Right atrium auricular region (tissue), 2 donors: ENCODE data around the gene NCF4. TPM values are rescaled to one million over a fixed set of nuclear protein-coding genes. Genes with fewer than 3 reads are reported as not detected.
A peak's percentile ranks its signal among the peaks of the same experiment; 100 is the strongest.

Source experiments
- DNase-seq: peaks from one replicate; pipeline ENCODE4 v3.0.0-alpha.2; 2019; ENCODE audit warnings: low spot score
- H3K27ac ChIP-seq, 2 donors: fragments of 200-600 bp; sonication (generic); 1 replicate in 1 of 2; 2 replicates in 1 of 2; pipeline ENCODE4 v1.5.1; 2016 to 2019
- H3K27me3 ChIP-seq, 2 donors: fragments of 200-600 bp; sonication (generic); one replicate each; pipeline versions ENCODE4 v1.5.1 to v1.6.0; 2017 to 2019
- H3K36me3 ChIP-seq: fragments of 200-600 bp; sonication (generic); one replicate; pipeline ENCODE4 v1.5.1; 2016
- H3K4me1 ChIP-seq, 2 donors: fragments of 200-600 bp; sonication (generic); one replicate each; pipeline versions ENCODE4 v1.5.1 to v1.6.0; 2017 to 2019
- H3K4me3 ChIP-seq, 2 donors: fragments of 200-600 bp; sonication (generic); 1 replicate in 1 of 2; 2 replicates in 1 of 2; pipeline ENCODE4 v1.5.1; 2017 to 2019; ENCODE audit warnings: mild to moderate bottlenecking in 1 of 2, moderate library complexity in 1 of 2
- H3K9me3 ChIP-seq, 2 donors: fragments of 200-600 bp; sonication (generic); one replicate each; pipeline ENCODE4 v1.5.1; 2019
- total RNA-seq, 2 donors: library from RNA; depleted of rRNA; stranded (reverse); fragments of >200 nt; gene quantifications; one replicate each; pipeline ENCODE4 v1.1.0, GENCODE V29; 2016
- TF ChIP-seq, protein P1 (sequence below), 2 donors: fragments of 200-600 bp; sonication (generic); IDR thresholded peaks; one replicate each; pipeline ENCODE4 v1.5.1; 2019; ENCODE audit warnings: antibody characterized with exemption in 2 of 2

NCF4 gene
- total RNA-seq, 2 donors from 2014 or later = 3.9 to 7.0 TPM

- DNase-seq = no peak
- TF ChIP-seq, protein P1, sequence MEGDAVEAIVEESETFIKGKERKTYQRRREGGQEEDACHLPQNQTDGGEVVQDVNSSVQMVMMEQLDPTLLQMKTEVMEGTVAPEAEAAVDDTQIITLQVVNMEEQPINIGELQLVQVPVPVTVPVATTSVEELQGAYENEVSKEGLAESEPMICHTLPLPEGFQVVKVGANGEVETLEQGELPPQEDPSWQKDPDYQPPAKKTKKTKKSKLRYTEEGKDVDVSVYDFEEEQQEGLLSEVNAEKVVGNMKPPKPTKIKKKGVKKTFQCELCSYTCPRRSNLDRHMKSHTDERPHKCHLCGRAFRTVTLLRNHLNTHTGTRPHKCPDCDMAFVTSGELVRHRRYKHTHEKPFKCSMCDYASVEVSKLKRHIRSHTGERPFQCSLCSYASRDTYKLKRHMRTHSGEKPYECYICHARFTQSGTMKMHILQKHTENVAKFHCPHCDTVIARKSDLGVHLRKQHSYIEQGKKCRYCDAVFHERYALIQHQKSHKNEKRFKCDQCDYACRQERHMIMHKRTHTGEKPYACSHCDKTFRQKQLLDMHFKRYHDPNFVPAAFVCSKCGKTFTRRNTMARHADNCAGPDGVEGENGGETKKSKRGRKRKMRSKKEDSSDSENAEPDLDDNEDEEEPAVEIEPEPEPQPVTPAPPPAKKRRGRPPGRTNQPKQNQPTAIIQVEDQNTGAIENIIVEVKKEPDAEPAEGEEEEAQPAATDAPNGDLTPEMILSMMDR (IDR thresholded peaks at IDR 0.05) = no peak
- peak within 1 kb of the TSS in 1 of 2 donors; percentile 40 for H3K4me3 ChIP-seq
- no peaks in the 10 kb centered on the region for H3K36me3 ChIP-seq
- peaks cover 12 to 21% of the 10 kb centered on the region in 2 donors for H3K27me3 ChIP-seq
- H3K9me3 ChIP-seq = no peaks in the 10 kb centered on the region
- peaks cover 0 to 16% of the 10 kb centered on the region in 2 donors for H3K4me1 ChIP-seq
- H3K27ac ChIP-seq = no peak within 1 kb of the TSS
These were observed 43.9 kb upstream of the NCF4 start, which contains the start of gene PVALB for GRCh38 chr22:36816636-36817524. PVALB (minus strand) TSS chr22:36817035; CDS start chr22:36817005, 30 bp downstream.

DNA sequence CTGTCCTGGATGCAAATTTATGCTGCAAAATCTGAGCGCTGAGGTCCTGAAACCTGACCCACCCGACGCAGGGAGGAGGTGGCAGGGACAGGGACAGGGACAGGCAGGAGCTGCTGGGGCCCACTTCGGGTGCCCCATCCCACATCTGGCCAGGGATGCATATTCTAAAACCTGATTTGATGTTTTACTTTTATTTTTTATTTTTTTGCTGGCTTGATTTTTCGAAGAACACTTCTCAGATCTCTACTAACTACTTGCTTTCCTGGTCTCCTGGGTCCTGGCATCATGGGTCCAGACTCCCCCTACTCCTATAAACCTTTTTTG lies 43.3 kb upstream of the NCF4 start:
- no peak overlapping the region for H3K4me3 ChIP-seq

DNA sequence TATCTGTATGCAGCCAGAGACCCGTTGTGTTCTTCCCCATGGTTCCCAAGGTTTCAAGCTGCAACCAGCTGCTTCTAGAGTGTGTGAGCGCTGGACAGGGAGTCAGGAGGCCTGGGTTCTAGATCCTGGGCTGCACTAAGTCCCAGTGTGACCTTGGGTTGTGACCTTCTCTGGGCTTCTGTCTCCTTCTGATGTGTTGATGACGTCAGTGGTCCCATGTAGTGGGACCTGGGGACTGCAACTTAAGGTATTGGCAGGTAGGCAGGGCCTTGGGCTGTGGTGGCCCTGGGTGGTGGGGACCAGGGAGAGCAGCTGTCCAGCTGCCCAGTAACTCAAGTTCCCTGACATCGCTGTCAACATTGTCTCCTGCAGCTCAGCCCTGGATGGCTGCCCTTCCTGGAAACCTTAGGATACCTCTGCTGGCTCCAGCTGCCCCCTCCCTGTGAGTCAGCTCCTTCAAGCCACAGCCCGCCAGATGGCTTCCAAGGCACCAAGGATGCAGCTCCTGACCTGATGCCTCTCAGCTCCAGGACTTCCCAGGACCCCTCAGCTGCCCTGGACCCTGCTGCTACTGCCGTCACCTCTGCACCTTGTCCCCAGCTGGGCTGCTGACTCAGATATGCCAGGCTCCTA lies 42.7 kb upstream of the NCF4 start:
- Histone ChIP-seq H3K4me3 (no peak overlapping the region), H3K9me3 (no peaks in the 10 kb centered on the region), H3K4me1 (peaks cover 0 to 16% of the 10 kb centered on the region in 2 donors), H3K36me3 (no peaks in the 10 kb centered on the region), H3K27ac (no peak overlapping the region), H3K27me3 (peaks cover 12 to 21% of the 10 kb centered on the region in 2 donors)
- TF ChIP-seq, protein P1 (IDR thresholded peaks at IDR 0.05) = no peak
- no peak for DNase-seq

More for the DNA sequence above, 43.3 kb upstream of the NCF4 start:
- H3K27ac ChIP-seq = no peak overlapping the region
- DNase-seq = no peak
- peaks cover 0 to 16% of the 10 kb centered on the region in 2 donors for H3K4me1 ChIP-seq
- peaks cover 12 to 21% of the 10 kb centered on the region in 2 donors for H3K27me3 ChIP-seq
- no peaks in the 10 kb centered on the region for H3K9me3 ChIP-seq
- TF ChIP-seq, protein P1 (IDR thresholded peaks at IDR 0.05) = no peak
- H3K36me3 ChIP-seq = no peaks in the 10 kb centered on the region

GRCh38 chr22:36819112-36819511 lies 41.7 kb upstream of the NCF4 start:
- DNase-seq = no peak
- Histone ChIP-seq H3K4me3 (no peak overlapping the region), H3K27me3 (peaks cover 12 to 21% of the 10 kb centered on the region in 2 donors), H3K36me3 (no peaks in the 10 kb centered on the region), H3K27ac (no peak overlapping the region), H3K9me3 (no peaks in the 10 kb centered on the region), H3K4me1 (peaks cover 0 to 16% of the 10 kb centered on the region in 2 donors)
- TF ChIP-seq, protein P1 (IDR thresholded peaks at IDR 0.05) = no peak

DNA sequence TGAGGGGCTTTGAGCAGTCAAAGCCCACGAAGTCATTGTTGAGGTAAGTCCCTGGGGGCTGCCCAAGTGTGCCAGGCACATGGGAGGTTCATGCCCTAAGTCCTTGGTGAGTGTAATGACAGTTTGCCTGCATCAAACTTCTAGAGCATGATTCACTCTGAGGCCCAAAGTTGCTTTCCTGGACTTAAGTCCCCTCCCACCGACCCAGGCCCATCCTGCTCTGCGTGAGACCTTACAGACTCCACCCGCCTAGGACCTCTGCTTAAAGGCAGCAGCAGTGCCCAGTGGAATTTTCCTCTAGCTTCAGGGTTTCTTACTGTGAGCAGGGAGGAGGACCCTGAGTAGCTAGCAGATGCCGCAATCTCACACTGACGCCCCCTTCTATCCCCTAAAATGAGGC lies 38.2 kb upstream of the NCF4 start:
- H3K27me3 ChIP-seq = peaks cover 5 to 7% of the 10 kb centered on the region in 2 donors
- no peaks in the 10 kb centered on the region for H3K9me3 ChIP-seq
- H3K36me3 ChIP-seq = no peaks in the 10 kb centered on the region

More for the DNA sequence above, 38.2 kb upstream of the NCF4 start:
- Histone ChIP-seq H3K4me3 (no peak overlapping the region), H3K27ac (no peak overlapping the region), H3K4me1 (no peaks in the 10 kb centered on the region)
- no peak for DNase-seq
- TF ChIP-seq, protein P1 (IDR thresholded peaks at IDR 0.05) = no peak
